WERI-Rb-1 (cell line): Measurements from ENCODE around the gene MGAT3.
A peak's percentile ranks its signal among the peaks of the same experiment; 100 is the strongest.

ENCODE experiments used
- DNase-seq: peaks from one replicate; pipeline ENCODE4 v3.0.0-alpha.2; 2020
- H3K27ac ChIP-seq: fragments of 250-450 bp; sonication (Bioruptor Pico); 2 replicates; pipeline ENCODE4 v1.5.1; 2020; ENCODE audit warnings: mild to moderate bottlenecking, moderate library complexity
- H3K27me3 ChIP-seq: fragments of 250-450 bp; sonication (Bioruptor Pico); 2 replicates; pipeline ENCODE4 v1.5.1; 2021; ENCODE audit warnings: mild to moderate bottlenecking, low read depth, moderate library complexity; ENCODE audit not compliant: insufficient read depth, severe bottlenecking
- H3K36me3 ChIP-seq: fragments of 250-450 bp; sonication (Bioruptor Pico); 2 replicates; pipeline ENCODE4 v1.5.1; 2020; ENCODE audit warnings: mild to moderate bottlenecking, moderate library complexity
- H3K4me3 ChIP-seq: 2 replicates; pipeline ENCODE4 v1.5.1; 2011; ENCODE audit warnings: low read depth, mild to moderate bottlenecking, control low read depth, low read length
- H3K9me3 ChIP-seq: fragments of 250-450 bp; sonication (Bioruptor Pico); 2 replicates; pipeline ENCODE4 v1.5.1; 2021; ENCODE audit warnings: mild to moderate bottlenecking, moderate library complexity; ENCODE audit not compliant: severe bottlenecking
- CTCF ChIP-seq: IDR thresholded peaks from 2 replicates; pipeline ENCODE4 v1.5.1; 2011; ENCODE audit warnings: low read depth, mild to moderate bottlenecking, control low read depth, inconsistent platforms, low read length

MGAT3 gene

GRCh38 chr22:39500101-39500500, 43.3 kb downstream of the MGAT3 start:
- no peaks in the 10 kb centered on the region for H3K27me3 ChIP-seq
- no peaks in the 10 kb centered on the region for H3K9me3 ChIP-seq
- H3K36me3 ChIP-seq, result peaks cover 18% of the 10 kb centered on the region
- TF ChIP-seq CTCF, result no peak
- H3K4me3 ChIP-seq, result no peak overlapping the region
- H3K27ac ChIP-seq, result peak overlapping the region; percentile 94
- no peak for DNase-seq

GRCh38 chr22:39501644-39502108, 44.9 kb downstream of the MGAT3 start:
- H3K27ac ChIP-seq, result peak overlapping the region; percentile 94
- H3K9me3 ChIP-seq, result no peaks in the 10 kb centered on the region
- peak overlapping the region; percentile 78 for H3K4me3 ChIP-seq
- no peak for DNase-seq
- H3K27me3 ChIP-seq, result no peaks in the 10 kb centered on the region
- H3K36me3 ChIP-seq, result peaks cover 34% of the 10 kb centered on the region
- no peak for TF ChIP-seq CTCF

- Histone ChIP-seq H3K36me3 (peaks cover 39% of the 10 kb centered on the region), H3K27ac (peak within 1 kb of the TSS; percentile 94), H3K4me3 (peak within 1 kb of the TSS; percentile 78), H3K9me3 (no peaks in the 10 kb centered on the region), H3K27me3 (no peaks in the 10 kb centered on the region)
- TF ChIP-seq CTCF, result no peak
- DNase-seq, result peak; percentile 98
Measured at GRCh38 chr22:39502109-39502788, 45.4 kb downstream of the MGAT3 start, which contains the start of gene MIEF1. Gene MIEF1 (plus strand): TSS chr22:39502290. CDS start chr22:39511295, 9,005 bp downstream.

GRCh38 chr22:39502789-39503409, 46.1 kb downstream of the MGAT3 start:
- no peak for TF ChIP-seq CTCF
- H3K36me3 ChIP-seq, result peaks cover 44% of the 10 kb centered on the region
- H3K4me3 ChIP-seq, result peak overlapping the region; percentile 78
- H3K27me3 ChIP-seq, result no peaks in the 10 kb centered on the region
- no peak for DNase-seq
- no peaks in the 10 kb centered on the region for H3K9me3 ChIP-seq
- peak overlapping the region; percentile 82 for H3K27ac ChIP-seq

- Histone ChIP-seq H3K9me3 (no peaks in the 10 kb centered on the region), H3K27ac (no peak overlapping the region; the same call in 1 of the 2 replicates), H3K36me3 (peaks cover 52% of the 10 kb centered on the region), H3K4me3 (no peak overlapping the region), H3K27me3 (no peaks in the 10 kb centered on the region)
- no peak for DNase-seq
- TF ChIP-seq CTCF, result no peak
Measured at GRCh38 chr22:39503630-39504029, 46.8 kb downstream of the MGAT3 start.
